ENCODE data around the gene TRIO. TPM values are rescaled to one million over a fixed set of nuclear protein-coding genes. Genes with fewer than 3 reads are reported as not detected.

The TRIO gene
- total RNA-seq, 1 experiment from 2014 or later = 88.8 TPM

- DNase-seq (ENCODE audit: low spot score) (no peak), ATAC-seq (no peak)
- no peaks in the 10 kb centered on the region for H3K9me3 Mint-ChIP-seq
- H3K36me3 Mint-ChIP-seq = no peaks in the 10 kb centered on the region
- H3K27me3 Mint-ChIP-seq (ENCODE audit: low read depth) = no peaks in the 10 kb centered on the region
- H3K27ac Mint-ChIP-seq = no peak overlapping the region
- no peak overlapping the region for H3K4me3 Mint-ChIP-seq
- peaks cover 80% of the 10 kb centered on the region for H3K4me1 Mint-ChIP-seq
- POLR2A ChIA-PET = no interaction called here
- TF ChIP-seq GRHL2 (CRISPR knock-in tag; IDR thresholded peaks at IDR 0.05; ENCODE audit: insufficient replicate concordance, severe bottlenecking) (no peak), ZNF281 (CRISPR knock-in tag; IDR thresholded peaks at IDR 0.05) (no peak)
- CTCF ChIA-PET = interaction anchor here (1.6 kb wide), 1 partner anchor 85 kb away, joined by 9 read pairs; no protein-coding TSS in a partner anchor
Measured at GRCh38 chr5:14184725-14185124, 41.6 kb downstream of the TRIO start.

- ATAC-seq (peak; percentile 49), DNase-seq (ENCODE audit: low spot score) (no peak)
- Mint-ChIP-seq H3K4me3 (no peak overlapping the region), H3K4me1 (peaks cover 81% of the 10 kb centered on the region), H3K27ac (peak overlapping the region; percentile 10), H3K36me3 (no peaks in the 10 kb centered on the region), H3K9me3 (no peaks in the 10 kb centered on the region), H3K27me3 (ENCODE audit: low read depth) (no peaks in the 10 kb centered on the region)
- POLR2A ChIA-PET = no interaction called here
- CTCF ChIA-PET = interaction anchor here (1.0 to 1.6 kb wide), 2 partner anchors 76 to 85 kb away, joined by 4 to 9 read pairs; no protein-coding TSS in a partner anchor
- no peak for TF ChIP-seq ZNF396 (CRISPR knock-in tag; IDR thresholded peaks at IDR 0.05; ENCODE audit: borderline replicate concordance)
- TF ChIP-seq ZNF281 (CRISPR knock-in tag; IDR thresholded peaks at IDR 0.05) = no peak
- no peak for TF ChIP-seq ZNF423 (CRISPR knock-in tag; IDR thresholded peaks at IDR 0.05)
- no peak for TF ChIP-seq ZNF416 (CRISPR knock-in tag; IDR thresholded peaks at IDR 0.05)
- no peak for TF ChIP-seq ZNF671 (CRISPR knock-in tag; IDR thresholded peaks at IDR 0.05)
- no peak for TF ChIP-seq TEAD1 (CRISPR knock-in tag; IDR thresholded peaks at IDR 0.05)
- no peak for TF ChIP-seq CREB1 (CRISPR knock-in tag; IDR thresholded peaks at IDR 0.05)
- TF ChIP-seq FOXP1 (CRISPR knock-in tag; IDR thresholded peaks at IDR 0.05; ENCODE audit: borderline replicate concordance) = no peak
- TF ChIP-seq EMX1 (CRISPR knock-in tag; IDR thresholded peaks at IDR 0.05) = no peak
Measured at GRCh38 chr5:14185326-14186058, 42.4 kb downstream of the TRIO start.

GRCh38 chr5:14186059-14186830 is 43.1 kb downstream of the TRIO start:
- H3K27me3 Mint-ChIP-seq (ENCODE audit: low read depth) = no peaks in the 10 kb centered on the region
- no peaks in the 10 kb centered on the region for H3K36me3 Mint-ChIP-seq
- no peaks in the 10 kb centered on the region for H3K9me3 Mint-ChIP-seq
- no peak overlapping the region for H3K4me3 Mint-ChIP-seq
- ATAC-seq (no peak), DNase-seq (ENCODE audit: low spot score) (no peak)
- H3K27ac Mint-ChIP-seq = no peak overlapping the region; the same call in 1 of the 2 replicates
- TF ChIP-seq, protein P1, sequence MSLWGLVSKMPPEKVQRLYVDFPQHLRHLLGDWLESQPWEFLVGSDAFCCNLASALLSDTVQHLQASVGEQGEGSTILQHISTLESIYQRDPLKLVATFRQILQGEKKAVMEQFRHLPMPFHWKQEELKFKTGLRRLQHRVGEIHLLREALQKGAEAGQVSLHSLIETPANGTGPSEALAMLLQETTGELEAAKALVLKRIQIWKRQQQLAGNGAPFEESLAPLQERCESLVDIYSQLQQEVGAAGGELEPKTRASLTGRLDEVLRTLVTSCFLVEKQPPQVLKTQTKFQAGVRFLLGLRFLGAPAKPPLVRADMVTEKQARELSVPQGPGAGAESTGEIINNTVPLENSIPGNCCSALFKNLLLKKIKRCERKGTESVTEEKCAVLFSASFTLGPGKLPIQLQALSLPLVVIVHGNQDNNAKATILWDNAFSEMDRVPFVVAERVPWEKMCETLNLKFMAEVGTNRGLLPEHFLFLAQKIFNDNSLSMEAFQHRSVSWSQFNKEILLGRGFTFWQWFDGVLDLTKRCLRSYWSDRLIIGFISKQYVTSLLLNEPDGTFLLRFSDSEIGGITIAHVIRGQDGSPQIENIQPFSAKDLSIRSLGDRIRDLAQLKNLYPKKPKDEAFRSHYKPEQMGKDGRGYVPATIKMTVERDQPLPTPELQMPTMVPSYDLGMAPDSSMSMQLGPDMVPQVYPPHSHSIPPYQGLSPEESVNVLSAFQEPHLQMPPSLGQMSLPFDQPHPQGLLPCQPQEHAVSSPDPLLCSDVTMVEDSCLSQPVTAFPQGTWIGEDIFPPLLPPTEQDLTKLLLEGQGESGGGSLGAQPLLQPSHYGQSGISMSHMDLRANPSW (CRISPR knock-in tag; conservative IDR thresholded peaks at IDR 0.05; ENCODE audit: low read depth) = no peak
- 0 out of 2 replicates have a peak, but pooled peaks have one; percentile 20 for TF ChIP-seq ZNF121 (CRISPR knock-in tag; IDR thresholded peaks at IDR 0.05)
- peaks cover 79% of the 10 kb centered on the region for H3K4me1 Mint-ChIP-seq
- CTCF ChIA-PET = interaction anchor here (1.0 to 1.6 kb wide), 2 partner anchors 76 to 84 kb away, joined by 4 to 9 read pairs; no protein-coding TSS in a partner anchor
- POLR2A ChIA-PET = no interaction called here
